Esophagus muscularis mucosa (tissue), 4 donors: ENCODE data around the gene PIM2. TPM values are rescaled to one million over a fixed set of nuclear protein-coding genes. Genes with fewer than 3 reads are reported as not detected.

Source experiments
- DNase-seq: peaks from one replicate; pipeline ENCODE4 v3.0.0-alpha.2; 2017; ENCODE audit errors: extremely low spot score
- H3K27ac ChIP-seq, 4 donors: fragments of 200-600 bp; sonication (generic); replicated peaks in 1 of 4; 1 replicate in 3 of 4; 2 replicates in 1 of 4; pipeline ENCODE4 v1.5.1; 2016 to 2019; ENCODE audit warnings: mild to moderate bottlenecking in 1 of 4
- H3K27me3 ChIP-seq, 4 donors: fragments of 200-600 bp; sonication (generic); one replicate each; pipeline versions ENCODE4 v1.5.1 to v1.6.0; 2016 to 2019
- H3K36me3 ChIP-seq, 4 donors: fragments of 200-600 bp; sonication (generic); one replicate each; pipeline ENCODE4 v1.5.1; 2016 to 2019
- H3K4me1 ChIP-seq, 4 donors: fragments of 200-600 bp; sonication (generic); one replicate each; pipeline ENCODE4 v1.5.1; 2016 to 2019
- H3K4me3 ChIP-seq, 4 donors: fragments of 200-600 bp; sonication (generic); 1 replicate in 2 of 4; 2 replicates in 2 of 4; pipeline ENCODE4 v1.5.1; 2016 to 2019; ENCODE audit warnings: mild to moderate bottlenecking in 4 of 4, moderate library complexity in 1 of 4
- H3K9me3 ChIP-seq, 4 donors: fragments of 200-600 bp; sonication (generic); 1 replicate in 3 of 4; 2 replicates in 1 of 4; pipeline ENCODE4 v1.5.1; 2016 to 2019
- EP300 ChIP-seq: sonication (generic); formaldehyde crosslinking; IDR thresholded peaks from one replicate; pipeline ENCODE4 v1.6.1; 2017; ENCODE audit warnings: antibody characterized with exemption
- POLR2A ChIP-seq: fragments of 450-650 bp; IDR thresholded peaks from one replicate; pipeline ENCODE4 v1.6.1; 2017; ENCODE audit warnings: antibody characterized with exemption, moderate library complexity, mild to moderate bottlenecking, low read depth
- POLR2AphosphoS5 ChIP-seq, 2 donors: sonication (generic); formaldehyde crosslinking; IDR thresholded peaks; one replicate each; pipeline ENCODE4 v1.6.1; 2017; ENCODE audit warnings: antibody characterized with exemption in 2 of 2
- WGBS: methylation state at CpG from one replicate; pipeline ENCODE4 v1.1.5; 2018; 5-methylcytosine and 5-hydroxymethylcytosine counted together
- intact Hi-C: fragments of 100-400 bp; cut with DNase I; formaldehyde crosslinking; loops from one replicate; pipeline ENCODE4 v1.15.1; 2023
- small RNA-seq, 3 donors: library from RNA; depleted of rRNA; stranded (forward); fragments of <200 nt; gene quantifications; one replicate each; pipeline ENCODE3, GENCODE V24; 2016
- total RNA-seq, 4 donors: library from RNA; depleted of rRNA; stranded (reverse); fragments of >200 nt; gene quantifications; one replicate each; pipeline versions ENCODE4 v1.1.0 to v1.2.1, GENCODE V29; 2016
- TF ChIP-seq, protein P1 (sequence below), 3 experiments: fragments of 200-600 bp in 2 of 3; fragments of 450-650 bp in 1 of 3; sonication (generic) in 2 of 3; IDR thresholded peaks; one replicate each; pipeline ENCODE4 v1.5.1; 2017 to 2019; ENCODE audit warnings: antibody characterized with exemption in 3 of 3, mild to moderate bottlenecking in 2 of 3, moderate library complexity in 1 of 3

Gene PIM2
- total RNA-seq, 4 donors from 2014 or later, result 3.3 to 11.4 (median 7.3) TPM

GRCh38 chrX:48864210-48864609 is 54.6 kb downstream of the PIM2 start:
- Histone ChIP-seq H3K36me3 (no peaks in the 10 kb centered on the region), H3K27me3 (no peaks in the 10 kb centered on the region), H3K4me3 (no peak overlapping the region), H3K9me3 (no peaks in the 10 kb centered on the region), H3K27ac (no peak overlapping the region), H3K4me1 (no peaks in the 10 kb centered on the region)
- 54% methylated on average over 4 of the region's 4 CpGs for WGBS
- intact Hi-C loops, result no loop called here
- TF ChIP-seq, protein P1, sequence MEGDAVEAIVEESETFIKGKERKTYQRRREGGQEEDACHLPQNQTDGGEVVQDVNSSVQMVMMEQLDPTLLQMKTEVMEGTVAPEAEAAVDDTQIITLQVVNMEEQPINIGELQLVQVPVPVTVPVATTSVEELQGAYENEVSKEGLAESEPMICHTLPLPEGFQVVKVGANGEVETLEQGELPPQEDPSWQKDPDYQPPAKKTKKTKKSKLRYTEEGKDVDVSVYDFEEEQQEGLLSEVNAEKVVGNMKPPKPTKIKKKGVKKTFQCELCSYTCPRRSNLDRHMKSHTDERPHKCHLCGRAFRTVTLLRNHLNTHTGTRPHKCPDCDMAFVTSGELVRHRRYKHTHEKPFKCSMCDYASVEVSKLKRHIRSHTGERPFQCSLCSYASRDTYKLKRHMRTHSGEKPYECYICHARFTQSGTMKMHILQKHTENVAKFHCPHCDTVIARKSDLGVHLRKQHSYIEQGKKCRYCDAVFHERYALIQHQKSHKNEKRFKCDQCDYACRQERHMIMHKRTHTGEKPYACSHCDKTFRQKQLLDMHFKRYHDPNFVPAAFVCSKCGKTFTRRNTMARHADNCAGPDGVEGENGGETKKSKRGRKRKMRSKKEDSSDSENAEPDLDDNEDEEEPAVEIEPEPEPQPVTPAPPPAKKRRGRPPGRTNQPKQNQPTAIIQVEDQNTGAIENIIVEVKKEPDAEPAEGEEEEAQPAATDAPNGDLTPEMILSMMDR (IDR thresholded peaks at IDR 0.05), result no peak
- TF ChIP-seq EP300 (no peak), POLR2AphosphoS5 (IDR thresholded peaks at IDR 0.05) (no peak), POLR2A (no peak)
- no peak for DNase-seq

Small RNA genes within 50 kb of the gene (small RNA-seq; reads per million reads assigned to genes)
- 0 reads per million in 3 donors for gene RNU6-722P

Other genes with a start within 250 kb of the PIM2 start
- gene WAS, start 235.2 kb downstream of the PIM2 start, total RNA-seq, result 1 to 10 TPM; 3.2 to 9.9 (median 7.5) TPM
- 1 to 10 TPM; 2.5 to 4.5 (median 4.3) TPM for gene SUV39H1, start 222.3 kb downstream of the PIM2 start, total RNA-seq
- not detected for gene GLOD5, start 157.3 kb downstream of the PIM2 start, total RNA-seq
- gene GATA1, start 132.4 kb downstream of the PIM2 start, total RNA-seq, result under 1 TPM in 1 of 4 donors, not detected in 3; 0.50 TPM
- 10 to 100 TPM; 26.8 to 64.0 (median 47.7) TPM for gene HDAC6, start 117.0 kb downstream of the PIM2 start, total RNA-seq
- not detected for gene ERAS, start 92.5 kb downstream of the PIM2 start, total RNA-seq
- gene PCSK1N, start 83.4 kb downstream of the PIM2 start, total RNA-seq, result 10 to 100 TPM in 1 of 4 donors, 1 to 10 TPM in 3; 2.9 to 15.2 (median 7.7) TPM
- 10 to 100 TPM; 36.1 to 59.6 (median 51.1) TPM for gene TIMM17B, start 21.3 kb downstream of the PIM2 start, total RNA-seq
- 10 to 100 TPM; 53.6 to 81.3 (median 72.0) TPM for gene PQBP1, start 21.1 kb downstream of the PIM2 start, total RNA-seq
- gene SLC35A2, start 7.4 kb downstream of the PIM2 start, total RNA-seq, result 10 to 100 TPM in 2 of 4 donors, 1 to 10 TPM in 2; 7.3 to 13.4 (median 10.0) TPM
- gene OTUD5, start 38.6 kb upstream of the PIM2 start, total RNA-seq, result 10 to 100 TPM; 39.9 to 53.9 (median 48.5) TPM
- 1 to 10 TPM in 3 of 4 donors, under 1 TPM in 1; 0.83 to 1.9 (median 1.1) TPM for gene KCND1, start 52.8 kb upstream of the PIM2 start, total RNA-seq
- 10 to 100 TPM; 24.7 to 36.4 (median 33.7) TPM for gene GRIPAP1, start 83.2 kb upstream of the PIM2 start, total RNA-seq
- 100 to 1,000 TPM in 3 of 4 donors, 10 to 100 TPM in 1; 99.9 to 181 (median 150) TPM for gene TFE3, start 124.3 kb upstream of the PIM2 start, total RNA-seq
- gene CCDC120, start 140.0 kb upstream of the PIM2 start, total RNA-seq, result 1 to 10 TPM; 1.2 to 5.1 (median 2.9) TPM
- 10 to 100 TPM; 15.9 to 26.6 (median 23.8) TPM for gene PRAF2, start 155.0 kb upstream of the PIM2 start, total RNA-seq
- 10 to 100 TPM; 68.1 to 77.9 (median 72.7) TPM for gene WDR45, start 160.9 kb upstream of the PIM2 start, total RNA-seq
- 10 to 100 TPM; 27.8 to 43.8 (median 32.4) TPM for gene GPKOW, start 204.7 kb upstream of the PIM2 start, total RNA-seq
- 1 to 10 TPM; 1.5 to 4.2 (median 3.6) TPM for gene MAGIX, start 243.7 kb upstream of the PIM2 start, total RNA-seq